Trophoblast cell (in vitro differentiated cells and primary cell): ENCODE measurements around the gene PLCH1.

Experiments used
- DNase-seq, 2 donors: peaks; one replicate each; pipeline ENCODE4 v3.0.0-alpha.2; 2016
- H2AFZ ChIP-seq: 2 replicates; pipeline ENCODE4 v1.6.1; 2013; ENCODE audit warnings: low read length, moderate library complexity, mild to moderate bottlenecking; ENCODE audit not compliant: insufficient read depth, poor library complexity
- H2AK5ac ChIP-seq: 2 replicates; pipeline ENCODE4 v1.6.1; 2013; ENCODE audit warnings: mild to moderate bottlenecking, low read length
- H2BK120ac ChIP-seq: 2 replicates; pipeline ENCODE4 v1.6.1; 2013; ENCODE audit warnings: low read length, mild to moderate bottlenecking, moderate library complexity; ENCODE audit not compliant: insufficient read depth, poor library complexity
- H2BK12ac ChIP-seq: 2 replicates; pipeline ENCODE4 v1.6.1; 2013; ENCODE audit warnings: mild to moderate bottlenecking, low read length, moderate library complexity
- H2BK5ac ChIP-seq: 2 replicates; pipeline ENCODE4 v1.6.1; 2013; ENCODE audit warnings: low read length, low read depth, moderate library complexity, mild to moderate bottlenecking; ENCODE audit not compliant: poor library complexity
- H3K14ac ChIP-seq: 2 replicates; pipeline ENCODE4 v1.6.1; 2013; ENCODE audit warnings: mild to moderate bottlenecking, low read length
- H3K18ac ChIP-seq: 2 replicates; pipeline ENCODE4 v1.6.1; 2013; ENCODE audit warnings: mild to moderate bottlenecking, low read length
- H3K23ac ChIP-seq: 2 replicates; pipeline ENCODE4 v1.6.1; 2013; ENCODE audit warnings: low read length
- H3K27ac ChIP-seq: 2 replicates; pipeline ENCODE4 v1.5.1; 2013; ENCODE audit warnings: low read depth, mild to moderate bottlenecking, inconsistent platforms, low read length, moderate library complexity
- H3K27me3 ChIP-seq: 2 replicates; pipeline ENCODE4 v1.6.1; 2013; ENCODE audit warnings: inconsistent platforms, mild to moderate bottlenecking, low read length, moderate library complexity; ENCODE audit not compliant: insufficient read depth
- H3K36me3 ChIP-seq, 2 experiments: 1 replicate in 1 of 2; 2 replicates in 1 of 2; pipeline ENCODE4 v1.6.1; 2013; ENCODE audit warnings: low read length in 2 of 2, mild to moderate bottlenecking in 2 of 2, moderate library complexity in 1 of 2; ENCODE audit not compliant: insufficient read depth in 2 of 2, control insufficient read depth in 1 of 2
- H3K4ac ChIP-seq: 2 replicates; pipeline ENCODE4 v1.6.1; 2013; ENCODE audit warnings: low read depth, mild to moderate bottlenecking, low read length, moderate library complexity
- H3K4me1 ChIP-seq, 2 experiments: 1 replicate in 1 of 2; 2 replicates in 1 of 2; pipeline ENCODE4 v1.6.1; 2013; ENCODE audit warnings: low read length in 2 of 2, mild to moderate bottlenecking in 2 of 2, moderate library complexity in 1 of 2; ENCODE audit not compliant: insufficient read depth in 2 of 2, control insufficient read depth in 1 of 2
- H3K4me2 ChIP-seq: 2 replicates; pipeline ENCODE4 v1.6.1; 2013; ENCODE audit warnings: inconsistent platforms, mild to moderate bottlenecking, low read length, moderate library complexity
- H3K4me3 ChIP-seq: 2 replicates; pipeline ENCODE4 v1.5.1; 2013; ENCODE audit warnings: mild to moderate bottlenecking, low read depth, low read length, inconsistent platforms
- H3K79me1 ChIP-seq: one replicate; pipeline ENCODE4 v1.6.1; 2013; ENCODE audit warnings: low read length
- H3K79me2 ChIP-seq: 2 replicates; pipeline ENCODE4 v1.6.1; 2013; ENCODE audit warnings: low read length, mild to moderate bottlenecking; ENCODE audit not compliant: control insufficient read depth, insufficient read depth, poor library complexity
- H3K9ac ChIP-seq: 2 replicates; pipeline ENCODE4 v1.6.1; 2013; ENCODE audit warnings: mild to moderate bottlenecking, low read length
- H3K9me3 ChIP-seq: 2 replicates; pipeline ENCODE4 v1.6.1; 2013; ENCODE audit warnings: low read depth, mild to moderate bottlenecking, control low read depth, inconsistent platforms, low read length; ENCODE audit not compliant: insufficient read depth
- H4K12ac ChIP-seq: 2 replicates; pipeline ENCODE4 v1.6.1; 2013; ENCODE audit warnings: low read depth, mild to moderate bottlenecking, low read length, moderate library complexity
- H4K8ac ChIP-seq: 2 replicates; pipeline ENCODE4 v1.6.1; 2013; ENCODE audit warnings: low read depth, mild to moderate bottlenecking, low read length, moderate library complexity
- H4K91ac ChIP-seq: one replicate; pipeline ENCODE4 v1.6.1; 2013; ENCODE audit warnings: low read depth, mild to moderate bottlenecking, low read length, moderate library complexity
- WGBS: extraction: QIAGEN DNeasy Blood & Tissue Kit; methylation state at CpG from one replicate; pipeline ENCODE4 v1.1.7; 2013; ENCODE audit warnings: missing lambda C conversion rate; ENCODE audit not compliant: insufficient read length, insufficient coverage; ENCODE audit errors: extremely low coverage; 5-methylcytosine and 5-hydroxymethylcytosine counted together

The PLCH1 gene

DNA sequence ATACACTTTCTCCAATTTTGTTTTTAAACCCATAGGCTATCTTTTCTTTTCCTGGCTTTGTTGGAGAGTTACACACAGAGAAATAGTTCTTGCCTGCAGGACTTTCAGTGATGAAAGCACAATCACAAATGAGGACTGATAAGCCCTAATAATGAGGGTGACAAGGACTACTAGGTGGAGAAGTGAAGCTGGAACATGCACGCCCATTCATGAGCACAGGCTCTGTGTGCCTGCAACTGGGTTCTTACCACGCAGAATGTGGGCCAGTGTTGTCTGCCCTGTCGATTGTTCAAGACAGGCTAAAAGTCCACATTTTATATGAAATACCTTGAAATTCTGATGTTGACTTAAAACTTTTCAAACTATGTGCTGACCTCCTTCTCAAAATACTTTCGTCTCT lies 289.1 kb downstream of the PLCH1 start:
- 100% methylated on average over 1 of the region's 4 CpGs for WGBS
- Histone ChIP-seq H4K91ac (no peak overlapping the region), H3K27me3 (no peaks in the 10 kb centered on the region), H3K36me3 (no peaks in the 10 kb centered on the region), H3K4me2 (no peak overlapping the region), H3K18ac (no peak overlapping the region), H2BK5ac (no peak overlapping the region), H3K79me2 (no peaks in the 10 kb centered on the region), H3K9me3 (no peaks in the 10 kb centered on the region), H2AK5ac (no peak overlapping the region), H3K79me1 (no peaks in the 10 kb centered on the region), H3K4me3 (no peak overlapping the region), H4K12ac (no peak overlapping the region), H3K9ac (no peak overlapping the region), H3K27ac (no peak overlapping the region), H2AFZ (no peak overlapping the region), H3K14ac (no peak overlapping the region), H3K4ac (no peak overlapping the region), H2BK120ac (no peak overlapping the region), H2BK12ac (no peak overlapping the region), H4K8ac (no peak overlapping the region), H3K23ac (no peak overlapping the region), H3K4me1 (no peaks in the 10 kb centered on the region)
- DNase-seq: no peak

DNA sequence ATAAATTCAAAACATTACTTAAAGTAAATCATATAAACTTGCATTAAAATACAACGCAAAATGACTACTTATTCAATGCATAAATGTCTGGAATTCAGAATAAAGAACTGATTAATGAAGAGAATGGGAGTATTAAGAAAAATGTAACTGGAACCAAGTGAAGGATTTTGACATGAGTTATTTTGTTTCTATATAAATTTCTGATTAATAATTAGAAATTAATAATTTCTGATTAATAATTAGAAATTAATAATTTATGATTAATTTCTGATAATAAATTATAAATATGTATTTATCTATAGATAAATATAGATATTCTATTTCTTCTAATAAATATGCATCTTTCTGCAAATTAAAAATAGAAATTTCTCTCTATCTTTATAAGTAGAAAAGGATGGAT lies 291.4 kb downstream of the PLCH1 start:
- Histone ChIP-seq H4K91ac (no peak overlapping the region), H3K9ac (no peak overlapping the region), H3K79me1 (no peaks in the 10 kb centered on the region), H4K12ac (no peak overlapping the region), H3K4me1 (no peaks in the 10 kb centered on the region), H3K27ac (no peak overlapping the region), H3K79me2 (no peaks in the 10 kb centered on the region), H4K8ac (no peak overlapping the region), H3K23ac (no peak overlapping the region), H3K9me3 (no peaks in the 10 kb centered on the region), H2BK5ac (no peak overlapping the region), H3K27me3 (no peaks in the 10 kb centered on the region), H3K4me2 (no peak overlapping the region), H3K4ac (no peak overlapping the region), H3K18ac (no peak overlapping the region), H2BK12ac (no peak overlapping the region), H2BK120ac (no peak overlapping the region), H3K36me3 (no peaks in the 10 kb centered on the region), H3K14ac (no peak overlapping the region), H2AK5ac (no peak overlapping the region), H2AFZ (no peak overlapping the region), H3K4me3 (no peak overlapping the region)
- DNase-seq: no peak
- WGBS: no CpG with 5 or more reads among the region's 1 CpG

DNA sequence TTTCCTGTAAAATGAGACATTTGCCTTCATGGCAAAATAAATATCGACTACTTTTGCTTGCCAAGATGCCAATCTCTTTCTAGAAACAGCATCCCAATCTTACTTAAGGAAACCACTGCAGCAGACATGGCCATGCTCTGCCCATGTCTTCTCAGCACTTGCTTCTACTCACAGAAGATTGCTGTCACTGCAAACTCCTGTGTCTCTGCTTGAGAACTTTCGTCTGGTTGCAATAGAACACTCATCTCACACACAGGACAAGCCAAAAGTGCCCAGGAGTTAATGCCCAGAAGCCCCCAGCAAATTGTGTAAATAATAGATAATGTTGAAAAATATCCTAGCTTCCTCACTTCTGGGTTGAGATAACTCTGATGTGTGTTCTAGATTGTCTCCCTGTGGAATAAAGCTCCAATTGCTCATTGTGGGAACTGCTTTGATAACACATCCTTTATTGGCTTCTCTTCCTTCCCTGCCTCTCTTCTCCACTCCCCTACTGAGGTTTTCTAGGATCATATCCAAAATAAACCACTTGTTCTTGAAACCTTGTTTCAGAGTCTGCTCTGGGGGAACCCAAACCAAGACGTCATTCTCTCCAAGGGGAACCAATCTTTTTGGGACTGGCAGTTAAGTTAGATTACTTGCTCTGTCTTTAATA lies 295.1 kb downstream of the PLCH1 start:
- Histone ChIP-seq H3K79me2 (no peaks in the 10 kb centered on the region), H2AK5ac (no peak overlapping the region), H3K79me1 (no peaks in the 10 kb centered on the region), H3K9ac (no peak overlapping the region), H3K23ac (no peak overlapping the region), H2BK12ac (no peak overlapping the region), H3K18ac (no peak overlapping the region), H3K4me1 (no peaks in the 10 kb centered on the region), H3K27me3 (no peaks in the 10 kb centered on the region), H3K36me3 (no peaks in the 10 kb centered on the region), H3K4me3 (no peak overlapping the region), H2AFZ (no peak overlapping the region), H2BK5ac (no peak overlapping the region), H2BK120ac (no peak overlapping the region), H3K4ac (no peak overlapping the region), H3K4me2 (no peak overlapping the region), H4K91ac (no peak overlapping the region), H4K12ac (no peak overlapping the region), H3K27ac (no peak overlapping the region), H4K8ac (no peak overlapping the region), H3K9me3 (no peaks in the 10 kb centered on the region), H3K14ac (no peak overlapping the region)
- DNase-seq: no peak
- WGBS: no CpG with 5 or more reads among the region's 3 CpGs

DNA sequence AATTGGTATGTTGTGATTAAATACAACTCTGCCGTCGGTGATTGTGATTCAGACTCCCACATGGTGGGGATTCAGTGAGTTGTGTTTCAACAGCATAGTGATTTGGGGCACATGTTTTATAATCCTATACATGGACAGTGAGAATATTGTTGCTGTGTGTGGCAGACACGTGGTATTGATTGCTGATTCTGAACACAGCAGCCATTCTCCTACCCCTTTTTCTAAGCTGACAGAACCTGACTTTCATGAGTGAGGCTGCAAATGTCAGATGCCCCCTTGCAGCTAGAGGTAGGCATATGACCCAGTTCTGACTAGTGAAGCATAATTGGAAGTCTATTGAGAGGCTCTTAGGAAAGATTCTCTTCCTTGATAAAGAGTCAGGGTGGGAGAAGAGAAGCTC lies 296.3 kb downstream of the PLCH1 start:
- Histone ChIP-seq H3K36me3 (no peaks in the 10 kb centered on the region), H3K4me3 (no peak overlapping the region), H3K14ac (no peak overlapping the region), H2BK5ac (no peak overlapping the region), H3K9me3 (no peaks in the 10 kb centered on the region), H4K8ac (no peak overlapping the region), H3K4me1 (no peaks in the 10 kb centered on the region), H4K91ac (no peak overlapping the region), H3K4ac (no peak overlapping the region), H3K27me3 (no peaks in the 10 kb centered on the region), H3K27ac (no peak overlapping the region), H3K18ac (no peak overlapping the region), H3K4me2 (no peak overlapping the region), H2BK120ac (no peak overlapping the region), H3K23ac (no peak overlapping the region), H2AFZ (no peak overlapping the region), H2BK12ac (no peak overlapping the region), H3K79me2 (no peaks in the 10 kb centered on the region), H4K12ac (no peak overlapping the region), H3K79me1 (no peaks in the 10 kb centered on the region), H3K9ac (no peak overlapping the region), H2AK5ac (no peak overlapping the region)
- no CpG with 5 or more reads among the region's 3 CpGs for WGBS
- no peak for DNase-seq
